ENCODE measurements around the gene COL4A2.

Gene COL4A2

DNA sequence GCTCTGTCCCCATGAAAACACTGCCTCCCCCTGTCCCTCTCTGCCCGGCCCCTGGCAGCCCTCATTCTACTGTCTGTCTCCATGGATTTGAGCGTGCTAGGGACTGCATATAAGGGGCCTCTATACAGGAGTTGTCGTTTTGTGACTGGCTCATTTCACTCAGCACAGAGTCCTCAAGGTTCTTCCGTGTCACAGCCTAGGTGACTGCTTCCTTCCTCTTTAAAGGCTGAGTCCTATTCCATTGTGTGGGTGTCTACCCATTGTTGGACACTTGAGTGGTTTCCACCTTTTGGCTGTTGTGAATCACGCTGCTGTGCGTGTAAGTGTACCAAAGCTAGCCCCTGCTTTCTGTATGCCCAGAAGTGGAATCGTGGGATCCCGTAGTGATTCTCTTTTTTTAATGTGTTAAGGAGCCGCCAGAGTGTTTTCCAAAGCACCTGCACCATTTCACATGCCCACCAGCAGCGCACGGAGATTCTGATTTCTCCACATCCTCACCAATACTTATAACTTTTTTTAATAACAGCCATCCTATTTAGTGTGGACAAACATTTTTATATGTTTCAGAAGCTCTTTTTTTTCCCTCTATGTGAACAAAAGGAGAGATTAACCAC, 116.7 kb downstream of the COL4A2 start:
- DNase-seq, result no peak

DNA sequence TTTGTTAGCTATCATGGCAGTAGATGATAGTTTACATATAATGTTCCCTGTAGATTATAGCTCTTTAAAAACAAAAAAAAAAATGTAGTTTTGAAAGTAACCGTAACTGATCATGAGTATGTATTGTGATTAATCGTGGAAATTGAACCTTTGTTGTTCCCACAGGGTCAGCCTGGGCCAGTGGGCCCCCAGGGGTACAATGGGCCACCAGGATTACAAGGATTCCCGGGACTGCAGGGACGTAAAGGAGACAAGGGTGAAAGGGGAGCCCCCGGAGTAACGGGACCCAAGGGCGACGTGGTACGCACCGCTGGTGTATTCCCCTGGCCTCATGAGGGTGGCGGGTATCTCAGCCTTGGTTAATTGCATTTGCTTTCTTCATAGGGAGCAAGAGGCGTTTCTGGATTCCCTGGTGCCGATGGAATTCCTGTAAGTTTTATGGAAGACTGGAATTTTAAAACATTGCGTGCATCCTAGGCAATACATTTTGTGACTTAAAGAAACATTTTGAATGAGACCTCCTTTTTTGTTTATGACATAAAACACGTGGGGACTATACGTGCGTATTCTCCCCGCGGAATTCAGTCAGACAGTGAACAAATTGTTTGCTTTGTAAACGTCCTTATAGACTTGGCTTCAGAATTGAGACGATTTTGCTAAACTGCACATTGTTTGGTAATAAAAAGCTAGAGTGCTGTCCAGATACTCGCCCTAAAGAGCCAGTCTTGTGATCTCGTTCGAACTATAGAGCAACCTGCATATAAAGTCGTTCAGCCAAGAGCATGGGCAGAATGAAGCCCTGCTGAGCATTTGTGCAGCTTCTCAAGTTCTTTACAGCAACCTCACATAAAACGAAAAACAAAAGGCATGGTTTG, 117.7 kb downstream of the COL4A2 start:
- DNase-seq, result no peak

DNA sequence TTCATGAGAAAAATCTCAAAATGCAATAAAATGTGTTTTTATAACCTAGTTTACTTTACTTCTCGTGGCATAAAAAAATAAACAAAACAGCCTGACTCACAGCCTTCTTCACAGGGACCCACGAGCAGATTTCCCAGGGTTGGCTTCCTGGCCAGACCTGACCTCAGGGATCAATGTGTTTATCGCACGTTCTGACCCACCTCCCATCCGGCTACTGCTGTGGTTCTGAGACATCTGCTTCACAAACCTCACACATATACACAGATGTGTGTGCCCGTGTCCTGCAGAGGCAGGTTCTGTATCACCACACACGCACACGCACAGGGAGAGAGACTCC, 118.3 kb downstream of the COL4A2 start:
- DNase-seq, result no peak

DNA sequence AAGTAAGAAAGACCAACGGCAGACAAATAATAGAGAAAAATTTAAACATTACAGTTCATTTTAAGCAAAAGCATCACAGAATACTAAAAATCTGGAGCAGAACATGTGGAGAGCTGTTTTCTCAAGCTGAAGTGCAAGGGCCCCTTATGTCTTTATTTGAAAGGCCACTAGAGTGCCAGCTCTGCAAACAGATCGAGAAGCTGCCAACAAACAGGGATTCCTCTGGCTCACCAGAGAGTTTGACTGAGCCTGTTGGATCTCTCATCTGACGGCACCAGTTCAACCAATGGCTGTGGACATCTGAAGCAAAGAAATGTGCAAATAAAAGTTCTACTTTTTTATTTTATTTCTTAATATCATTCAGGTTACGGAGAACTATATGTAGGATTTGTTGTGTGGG, 119.7 kb downstream of the COL4A2 start:
- DNase-seq, result no peak

DNA sequence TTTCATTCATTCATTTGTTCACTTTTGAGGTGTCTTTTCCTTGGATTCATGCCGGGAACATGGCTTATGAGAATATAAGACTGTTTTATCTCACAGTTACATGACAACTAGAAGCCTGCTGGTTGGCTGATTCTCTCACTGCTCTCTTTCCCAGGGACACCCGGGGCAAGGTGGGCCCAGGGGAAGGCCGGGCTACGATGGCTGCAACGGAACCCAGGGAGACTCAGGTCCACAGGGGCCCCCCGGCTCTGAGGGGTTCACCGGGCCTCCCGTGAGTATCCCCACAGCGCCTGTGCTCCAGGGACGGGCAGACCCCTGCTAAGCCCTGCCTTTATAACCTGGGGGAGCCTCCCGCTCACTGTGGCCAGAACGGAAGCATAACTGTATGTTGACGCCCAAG, 121.2 kb downstream of the COL4A2 start:
- DNase-seq, result no peak

DNA sequence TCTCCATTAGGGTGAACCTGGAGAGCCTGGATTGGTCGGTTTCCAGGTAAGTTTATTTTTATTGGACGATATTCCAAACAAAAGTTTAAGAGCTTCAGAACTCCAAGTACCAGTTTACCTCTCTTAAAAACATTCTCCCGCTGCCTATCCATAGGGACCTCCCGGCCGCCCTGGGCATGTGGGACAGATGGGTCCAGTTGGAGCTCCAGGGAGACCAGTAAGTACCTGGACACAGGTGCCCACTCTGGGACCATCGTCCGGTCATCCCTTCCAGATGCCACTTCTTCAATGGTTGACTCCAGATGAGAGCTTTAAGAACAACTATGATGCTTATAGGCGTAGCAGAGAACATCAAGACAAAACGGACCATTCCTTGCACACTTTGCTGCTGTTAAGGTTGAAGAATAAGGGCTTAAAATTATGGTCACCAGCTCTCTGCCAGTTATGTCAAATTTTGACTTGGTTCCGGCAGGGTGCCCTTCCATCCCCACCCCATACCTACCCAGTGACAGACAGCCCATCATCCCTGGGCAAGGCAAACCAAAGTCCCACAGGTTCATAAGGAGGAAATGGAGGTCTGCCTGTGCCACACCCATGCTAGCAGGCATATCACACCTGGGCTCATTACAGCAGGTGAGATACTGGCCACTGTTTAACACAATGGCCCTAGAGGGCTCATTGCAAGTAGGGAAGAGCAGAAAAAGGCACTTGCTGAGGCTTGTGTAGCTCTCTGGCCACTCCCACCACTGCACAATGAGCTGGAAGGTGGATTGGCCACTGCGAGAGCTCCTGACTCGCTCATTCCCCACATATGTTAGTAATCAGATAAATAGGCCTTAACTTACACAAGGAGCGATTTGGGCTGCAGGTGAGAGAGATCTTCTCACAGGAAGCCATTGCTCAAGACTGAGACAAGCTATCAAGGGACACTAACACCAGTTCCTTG, 123.6 kb downstream of the COL4A2 start:
- DNase-seq, result no peak

DNA sequence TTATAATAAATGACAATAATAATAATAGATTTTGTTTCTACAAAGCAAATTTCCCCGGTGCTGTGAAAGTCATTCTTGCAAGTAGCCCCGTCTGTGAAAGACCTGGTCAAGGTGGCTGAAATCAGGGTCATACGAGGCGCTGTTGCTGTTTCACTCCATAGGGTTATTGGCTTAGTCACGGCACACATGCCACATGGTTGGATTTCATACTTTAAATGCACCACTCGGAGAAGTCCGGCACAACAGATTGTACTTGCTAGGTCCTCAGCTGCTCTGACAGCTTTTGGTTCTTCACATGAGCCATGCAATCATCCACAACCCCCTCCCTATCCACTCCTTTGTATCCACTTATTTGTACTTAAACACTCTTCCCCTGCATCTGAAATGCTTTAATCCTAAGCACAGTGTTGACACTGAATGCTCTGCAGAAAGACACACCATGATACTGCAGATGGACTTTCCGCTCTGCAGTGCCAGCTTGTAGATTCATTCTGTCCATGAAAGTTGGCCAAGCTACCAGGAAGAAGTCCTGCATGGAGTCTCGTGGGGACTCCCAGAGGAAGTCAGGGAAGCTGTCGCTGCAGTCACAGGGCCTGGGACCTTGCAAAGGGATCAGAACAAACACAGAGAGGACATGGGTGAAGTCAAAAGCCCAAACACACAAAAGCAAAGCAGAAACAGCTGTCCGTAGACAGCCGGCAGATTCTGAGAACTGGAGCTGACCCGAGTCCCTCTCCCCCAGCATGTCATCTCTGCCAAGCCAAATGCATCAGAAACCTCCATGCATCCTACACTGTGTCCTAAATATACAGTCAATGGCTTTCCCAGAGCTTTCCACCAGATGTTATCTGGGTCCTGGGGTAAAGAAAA, 124.6 kb downstream of the COL4A2 start:
- no peak for DNase-seq

DNA sequence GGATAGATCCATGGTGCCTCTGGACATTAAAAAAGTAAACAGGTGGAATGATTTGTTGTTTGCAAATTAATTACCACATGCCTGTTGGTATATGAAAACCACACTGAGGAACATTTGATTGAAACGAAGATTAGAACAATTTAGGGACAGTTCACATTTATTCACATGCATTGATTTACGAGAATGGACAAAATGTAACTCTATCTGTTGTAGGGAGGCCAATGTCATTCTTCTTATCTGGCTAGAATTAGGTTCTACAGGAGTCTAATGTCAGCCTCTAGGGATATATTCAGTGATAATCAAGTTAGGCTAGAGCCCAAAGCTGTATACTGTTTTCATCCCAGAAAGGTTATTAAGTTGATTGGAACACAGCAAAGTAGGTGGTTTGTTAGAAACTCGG, 125.4 kb downstream of the COL4A2 start:
- no peak for DNase-seq

DNA sequence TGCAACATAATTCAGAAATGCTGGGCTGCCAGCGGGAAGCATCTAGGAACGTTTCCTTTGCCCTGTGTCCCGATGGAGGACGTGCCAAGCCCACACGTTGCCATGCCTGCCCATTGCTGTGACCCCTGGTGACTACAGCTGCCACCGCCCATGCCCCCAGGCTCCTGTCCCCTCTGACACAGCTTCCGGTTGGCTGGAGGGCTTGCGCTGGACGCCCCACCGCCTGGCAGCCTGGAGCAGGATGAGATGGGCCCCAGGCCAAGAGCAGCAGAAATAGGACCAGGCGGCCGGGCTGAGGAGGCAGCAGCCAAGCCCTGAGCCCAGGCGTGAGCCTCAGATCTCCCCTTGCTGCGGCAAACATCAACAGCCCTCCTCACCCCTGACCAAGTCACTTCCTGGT, 125.9 kb downstream of the COL4A2 start:
- DNase-seq, result no peak

DNA sequence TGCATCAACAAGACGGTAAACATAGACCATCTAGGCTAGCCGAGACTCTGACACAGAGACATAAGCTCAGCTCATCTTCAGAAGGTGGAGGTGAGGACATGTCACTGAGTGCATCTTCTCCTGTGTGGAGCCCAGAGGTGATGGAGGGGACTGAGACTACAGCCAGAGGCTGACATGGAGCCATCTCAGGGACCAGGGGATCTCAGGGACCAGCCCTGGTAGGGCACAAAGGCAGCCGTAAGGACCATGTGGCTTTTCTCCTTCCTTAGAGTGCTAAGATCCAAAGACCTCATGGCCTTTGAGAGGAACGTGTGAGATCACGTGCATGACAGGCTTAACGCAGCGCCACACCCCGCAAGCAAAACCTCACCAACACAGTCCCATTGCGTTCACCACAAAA, 127.5 kb downstream of the COL4A2 start:
- DNase-seq, result peak; percentile 48

DNA sequence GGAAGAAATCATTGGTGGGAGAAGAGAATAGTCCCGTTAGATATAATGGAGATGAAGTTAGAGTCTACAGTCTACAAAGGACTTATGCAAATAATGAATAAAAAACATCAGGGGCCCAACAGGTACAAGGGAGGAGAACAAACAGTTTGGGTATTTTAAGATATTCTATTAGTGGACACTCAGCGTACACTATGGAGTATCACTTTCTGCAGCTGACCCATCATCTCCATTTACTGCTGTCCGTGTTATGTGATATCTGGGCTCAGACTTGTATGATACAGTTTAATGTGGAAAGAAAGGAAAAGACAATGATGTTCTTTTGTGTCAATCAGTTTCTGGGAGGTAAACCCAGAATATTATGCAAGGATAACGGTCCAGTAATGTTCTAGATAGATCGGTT, 128.2 kb downstream of the COL4A2 start:
- no peak for DNase-seq

DNA sequence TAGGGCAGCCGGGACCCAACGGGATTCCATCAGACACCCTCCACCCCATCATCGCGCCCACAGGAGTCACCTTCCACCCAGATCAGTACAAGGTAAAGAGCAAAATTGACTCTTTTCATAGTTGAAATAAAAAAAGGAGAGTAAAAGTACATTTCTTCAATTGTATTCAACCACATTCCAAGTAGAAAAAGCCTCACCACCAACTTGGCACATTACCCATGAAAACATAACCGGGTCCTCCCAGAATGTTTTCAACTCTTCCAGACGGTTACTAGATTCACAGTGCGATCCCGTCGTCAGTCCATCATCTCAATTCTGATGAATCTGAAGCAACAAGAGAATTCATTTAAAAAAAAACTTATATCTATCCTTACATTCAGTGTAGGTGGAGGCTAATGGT, 129.2 kb downstream of the COL4A2 start:
- no peak for DNase-seq

DNA sequence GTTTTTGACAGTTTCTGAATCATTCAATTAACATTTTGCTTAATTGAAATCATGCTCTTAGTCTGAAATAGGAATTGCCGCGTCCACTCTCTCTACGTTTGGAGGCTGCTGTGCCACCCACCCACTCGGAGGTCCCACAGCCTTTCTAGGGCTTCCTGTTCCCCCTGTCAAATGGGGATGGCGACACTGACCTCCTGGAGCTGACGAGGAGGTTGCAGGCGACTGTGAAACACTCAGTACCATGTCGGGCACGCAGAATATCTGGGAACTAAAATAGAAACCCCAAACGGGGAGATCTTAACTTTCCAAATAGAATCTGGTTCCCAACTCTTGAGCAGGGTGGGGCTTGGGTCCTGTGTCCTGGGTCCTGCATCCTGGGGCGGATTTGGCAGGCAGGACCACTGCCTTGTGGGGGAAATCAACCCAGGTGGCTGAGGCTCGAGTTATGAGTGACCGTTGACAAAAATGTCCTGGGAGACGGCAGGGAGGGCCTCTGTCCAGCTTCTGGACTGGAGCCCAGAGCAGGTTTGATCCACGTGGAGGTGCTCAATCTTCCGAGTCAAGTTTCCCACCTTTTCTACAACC, 129.8 kb downstream of the COL4A2 start:
- no peak for DNase-seq

DNA sequence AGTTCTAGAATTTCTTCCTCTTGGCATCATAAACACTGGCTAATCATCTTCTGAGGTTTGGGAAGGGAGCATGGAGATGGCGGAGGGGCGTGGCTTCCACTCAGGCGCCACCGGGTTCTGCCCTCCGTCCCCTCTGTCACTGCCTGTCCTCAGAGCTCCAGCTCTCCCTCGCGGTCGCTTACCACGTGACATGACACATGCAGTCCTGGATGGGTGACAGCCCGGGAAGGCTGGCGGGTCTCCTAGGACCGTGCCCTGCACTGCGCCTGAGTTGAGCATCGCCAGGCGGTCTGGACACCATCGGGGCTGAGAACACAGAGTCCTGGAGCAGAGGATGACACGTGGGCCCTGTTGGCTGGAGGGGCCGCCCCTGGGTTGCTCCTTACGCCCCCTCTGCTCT, 131.1 kb downstream of the COL4A2 start:
- no peak for DNase-seq

DNA sequence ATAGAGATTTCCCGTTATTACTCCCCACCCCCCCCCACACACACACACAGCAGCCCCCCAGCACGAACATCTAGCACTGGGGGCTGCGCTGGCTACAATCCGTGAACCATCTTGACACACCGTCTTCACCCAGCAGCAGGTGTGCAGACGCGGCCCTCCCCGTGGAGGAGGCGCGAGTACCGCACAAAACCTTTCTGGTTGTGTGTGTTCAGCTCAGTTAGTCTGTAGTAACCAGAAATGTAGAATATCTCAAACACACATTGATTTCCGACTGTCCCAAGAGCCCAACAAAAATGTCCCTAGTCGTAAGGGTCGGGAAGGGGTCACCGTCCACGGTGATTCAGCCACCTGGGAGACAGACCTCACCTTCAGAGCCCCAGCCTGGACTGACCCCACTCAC, 131.7 kb downstream of the COL4A2 start:
- DNase-seq, result no peak

DNA sequence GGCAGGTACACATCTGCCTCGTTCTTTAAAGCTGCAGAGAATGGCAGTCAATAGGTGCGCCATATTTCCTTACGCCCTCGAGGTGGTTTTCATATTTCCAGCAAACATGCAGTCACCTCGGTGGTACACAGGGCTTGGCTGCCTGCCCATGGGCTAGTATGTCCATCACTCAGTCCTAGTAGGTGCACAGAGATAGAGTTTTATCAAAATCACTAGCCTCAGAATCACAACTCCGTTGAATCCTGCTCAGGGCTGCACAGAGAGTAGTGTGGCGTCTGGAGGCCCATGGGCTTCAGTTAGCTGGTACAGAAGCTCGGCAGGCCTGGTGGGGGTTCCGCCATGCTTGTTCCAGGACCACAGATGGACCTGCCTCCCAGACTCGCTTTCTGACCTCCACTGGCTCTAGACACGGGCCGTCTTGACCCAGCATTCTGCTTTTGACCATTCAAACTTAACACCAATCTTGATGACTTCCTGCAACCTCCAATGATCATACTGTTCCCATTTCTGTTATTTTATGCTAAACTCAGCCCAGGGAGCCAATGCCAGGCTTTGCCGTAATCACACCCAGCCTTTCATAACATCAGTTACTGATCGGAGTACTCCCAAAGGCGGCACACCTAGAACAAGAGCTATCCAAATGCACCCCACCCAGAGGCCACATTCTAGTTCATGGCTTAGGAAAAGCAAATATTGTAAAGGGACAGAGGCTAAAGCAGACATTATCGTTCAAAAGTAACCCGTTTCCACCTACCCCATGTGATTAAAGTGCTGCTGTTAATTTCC, 134.1 kb downstream of the COL4A2 start:
- no peak for DNase-seq

DNA sequence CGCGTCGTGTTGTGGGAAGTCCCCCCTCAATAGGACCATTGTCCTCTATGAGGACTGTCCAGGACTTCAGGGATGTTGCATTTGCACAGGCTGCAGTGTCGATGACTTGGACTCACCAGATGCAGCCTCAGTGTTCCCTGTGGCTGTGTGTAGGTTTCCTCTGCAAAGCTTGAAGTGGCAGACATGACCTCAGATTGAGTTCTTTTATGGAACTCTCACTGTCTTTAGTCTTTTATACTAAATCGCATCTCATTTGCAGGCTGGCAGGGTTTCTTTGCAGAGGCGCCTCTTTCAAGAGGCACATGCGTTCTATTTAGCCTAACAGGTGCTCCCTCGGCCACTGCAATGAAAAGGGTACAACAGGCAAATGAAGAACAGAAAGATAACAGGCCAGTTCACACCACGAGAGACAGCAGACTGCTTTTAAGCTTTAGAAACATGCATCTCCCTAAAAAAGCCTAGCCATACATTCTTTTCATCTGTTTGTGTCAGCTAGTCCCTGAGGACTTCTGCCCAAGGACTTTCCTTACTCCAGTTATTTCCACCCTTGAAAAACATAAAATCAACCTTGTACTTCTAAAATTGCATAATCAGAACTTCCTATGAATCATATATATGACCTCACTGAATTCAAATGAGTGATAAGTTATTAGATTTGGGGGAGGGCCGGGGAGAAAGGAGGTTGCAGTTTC, 136.0 kb downstream of the COL4A2 start:
- no peak for DNase-seq

DNA sequence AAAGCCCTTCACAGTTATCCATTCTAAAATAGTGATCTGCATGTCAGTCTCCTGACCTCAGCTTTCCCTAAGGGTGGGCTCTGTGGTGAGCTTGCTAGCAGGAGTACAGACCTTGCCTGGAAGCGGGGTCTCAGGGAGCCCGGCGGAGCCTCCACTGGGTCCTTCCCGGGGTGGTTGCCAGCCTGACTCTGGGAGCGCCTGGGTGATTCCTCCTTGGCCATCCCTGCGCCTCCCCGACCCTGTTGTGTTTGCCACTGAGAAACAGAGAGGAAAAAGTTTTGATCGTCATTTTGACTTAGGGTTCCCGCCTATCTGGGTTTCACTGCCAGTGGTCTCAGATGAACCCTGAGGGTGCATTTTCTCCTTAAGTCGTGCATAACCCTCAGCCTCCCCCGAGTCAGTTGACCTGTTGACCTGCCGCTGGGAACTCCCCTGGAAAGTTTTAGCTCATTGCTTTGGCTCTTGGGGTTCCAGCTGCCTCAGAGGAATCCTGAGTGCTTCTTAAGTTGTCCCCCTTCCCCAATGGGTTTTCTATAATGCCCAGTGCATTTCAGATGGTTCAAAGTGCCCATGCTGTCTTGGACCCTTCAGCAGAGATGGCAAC, 136.6 kb downstream of the COL4A2 start:
- DNase-seq, result no peak

DNA sequence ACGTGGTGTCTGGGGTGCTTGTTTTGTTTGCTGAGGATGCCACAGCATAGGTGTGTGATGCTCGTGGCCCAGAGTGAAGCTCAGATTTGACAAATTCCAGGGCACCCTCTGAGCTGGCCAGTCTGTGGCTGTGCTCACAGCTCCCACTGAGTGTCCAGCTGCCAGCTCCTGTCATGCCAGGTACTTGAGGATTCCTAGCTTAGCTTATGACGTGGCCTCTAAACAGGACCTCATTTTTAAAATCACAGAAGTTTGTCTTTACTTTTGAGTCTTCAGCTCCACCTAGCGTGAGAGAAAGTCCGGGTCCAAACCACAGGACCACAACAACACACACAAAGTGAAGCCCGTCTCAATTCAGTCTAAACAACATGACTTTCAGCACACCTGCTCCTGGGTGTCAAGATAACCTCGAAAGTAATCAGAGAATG, 137.2 kb downstream of the COL4A2 start:
- DNase-seq, result peak; percentile 2

DNA sequence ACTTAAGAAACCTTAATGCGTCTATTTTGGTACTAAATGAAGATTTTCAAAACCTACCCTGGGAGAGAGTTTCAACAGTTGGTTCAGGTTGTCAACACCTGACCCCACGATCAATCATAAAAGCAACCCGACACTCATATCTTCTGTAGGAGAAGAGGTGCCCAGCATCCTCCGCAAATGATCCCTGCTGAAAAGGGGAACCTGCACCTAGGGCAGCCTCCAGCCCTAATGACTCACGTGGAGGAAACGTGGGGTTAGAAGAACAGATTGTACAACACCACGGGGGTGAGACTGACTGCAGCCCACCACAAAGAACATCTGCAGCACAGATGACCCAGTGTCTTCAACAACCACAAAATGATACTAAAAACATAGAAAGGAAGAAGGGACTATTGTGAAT, 138.1 kb downstream of the COL4A2 start:
- peak; percentile 72 for DNase-seq
